MCF 10A (cell line): ENCODE results near the gene ZBTB9. TPM values are rescaled to one million over a fixed set of nuclear protein-coding genes. Genes with fewer than 3 reads are reported as not detected.

Experiments
- BruUV-seq: library from RNA; stranded (reverse); fragments of 400-500 nt; replicated peaks from 2 replicates; lab custom pipeline; 2021; lab: Mats Ljungman, UMichigan
- CTCF ChIA-PET: fragments of 300-600 bp; sonication (Branson Sonifier 250); formaldehyde crosslinking; extraction: SDS; loops from one replicate; lab custom pipeline; 2021; ENCODE audit warnings: antibody characterized with exemption, inconsistent platforms; lab: Yijun Ruan, JAX
- POLR2A ChIA-PET: fragments of 300-600, 350-650 bp; sonication (Branson Sonifier 250); formaldehyde crosslinking; extraction: SDS; loops from one replicate; lab custom pipeline; 2020; ENCODE audit warnings: antibody characterized with exemption, inconsistent platforms; lab: Yijun Ruan, JAX
- DNase-seq: peaks from one replicate; pipeline ENCODE4 v3.0.0-alpha.2; 2018; ENCODE audit not compliant: unreplicated experiment
- H3K27ac Mint-ChIP-seq: one replicate; pipeline ENCODE4 v1.8.0; 2022; ENCODE audit warnings: mild to moderate bottlenecking, low read depth, mixed read lengths; ENCODE audit not compliant: unreplicated experiment
- H3K27me3 Mint-ChIP-seq: one replicate; pipeline ENCODE4 v1.8.0; 2022; ENCODE audit warnings: mixed read lengths; ENCODE audit not compliant: insufficient read depth, unreplicated experiment
- H3K36me3 Mint-ChIP-seq: one replicate; pipeline ENCODE4 v1.8.0; 2022; ENCODE audit warnings: mild to moderate bottlenecking, moderate library complexity, mixed read lengths; ENCODE audit not compliant: insufficient read depth, unreplicated experiment
- H3K4me1 Mint-ChIP-seq: one replicate; pipeline ENCODE4 v1.8.0; 2022; ENCODE audit warnings: mixed read lengths; ENCODE audit not compliant: insufficient read depth, unreplicated experiment
- H3K4me3 Mint-ChIP-seq: one replicate; pipeline ENCODE4 v1.8.0; 2022; ENCODE audit warnings: mild to moderate bottlenecking, moderate library complexity, mixed read lengths; ENCODE audit not compliant: unreplicated experiment
- H3K9me3 Mint-ChIP-seq: one replicate; pipeline ENCODE4 v1.8.0; 2022; ENCODE audit warnings: mixed read lengths; ENCODE audit not compliant: unreplicated experiment
- intact Hi-C: fragments of 100-400 bp; cut with micrococcal nuclease; formaldehyde crosslinking; loops from 2 replicates; pipeline ENCODE4 v1.14.1; 2022
- total RNA-seq: library from RNA; stranded (reverse); gene quantifications from 2 replicates; pipeline ENCODE4 v1.2.3, GENCODE V29; 2022
- TF ChIP-seq, protein P1 (sequence below): fragments of 200-600 bp; IDR thresholded peaks from one replicate; pipeline ENCODE4 v1.8.0; 2022; ENCODE audit warnings: antibody characterized with exemption, mild to moderate bottlenecking; ENCODE audit not compliant: unreplicated experiment

The ZBTB9 gene
- total RNA-seq, 1 experiment from 2014 or later: 7.5 TPM

- ChIA-PET CTCF (interaction anchor here (0.7 kb wide), 2 partner anchors 90 to 517 kb away, joined by 3 to 4 read pairs; no protein-coding TSS in a partner anchor), POLR2A (interaction anchor here (0.5 to 6.7 kb wide), 11 partner anchors 15 to 612 kb away, joined by 3 to 35 read pairs (median 4); partner anchors contain the start of genes KIFC1, RPS18, VPS52 and ZBTB9)
- peak within 1 kb of the TSS; percentile 95 for H3K4me3 Mint-ChIP-seq
- intact Hi-C loops: loop anchor here (1.0 kb wide), 1 partner anchor 20 kb away; the partner anchor contains the start of gene KIFC1
- H3K4me1 Mint-ChIP-seq: peaks cover 30% of the 10 kb centered on the region
- H3K36me3 Mint-ChIP-seq: peaks cover 42% of the 10 kb centered on the region
- TF ChIP-seq, protein P1, sequence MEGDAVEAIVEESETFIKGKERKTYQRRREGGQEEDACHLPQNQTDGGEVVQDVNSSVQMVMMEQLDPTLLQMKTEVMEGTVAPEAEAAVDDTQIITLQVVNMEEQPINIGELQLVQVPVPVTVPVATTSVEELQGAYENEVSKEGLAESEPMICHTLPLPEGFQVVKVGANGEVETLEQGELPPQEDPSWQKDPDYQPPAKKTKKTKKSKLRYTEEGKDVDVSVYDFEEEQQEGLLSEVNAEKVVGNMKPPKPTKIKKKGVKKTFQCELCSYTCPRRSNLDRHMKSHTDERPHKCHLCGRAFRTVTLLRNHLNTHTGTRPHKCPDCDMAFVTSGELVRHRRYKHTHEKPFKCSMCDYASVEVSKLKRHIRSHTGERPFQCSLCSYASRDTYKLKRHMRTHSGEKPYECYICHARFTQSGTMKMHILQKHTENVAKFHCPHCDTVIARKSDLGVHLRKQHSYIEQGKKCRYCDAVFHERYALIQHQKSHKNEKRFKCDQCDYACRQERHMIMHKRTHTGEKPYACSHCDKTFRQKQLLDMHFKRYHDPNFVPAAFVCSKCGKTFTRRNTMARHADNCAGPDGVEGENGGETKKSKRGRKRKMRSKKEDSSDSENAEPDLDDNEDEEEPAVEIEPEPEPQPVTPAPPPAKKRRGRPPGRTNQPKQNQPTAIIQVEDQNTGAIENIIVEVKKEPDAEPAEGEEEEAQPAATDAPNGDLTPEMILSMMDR: peak; percentile 9
- TSS peak; percentile 31 for BruUV-seq
- H3K27me3 Mint-ChIP-seq: no peaks in the 10 kb centered on the region
- no peaks in the 10 kb centered on the region for H3K9me3 Mint-ChIP-seq
- DNase-seq: peak; percentile 82
- H3K27ac Mint-ChIP-seq: peak within 1 kb of the TSS; percentile 95
Measured at GRCh38 chr6:33410711-33411631, 43.4 kb upstream of the ZBTB9 start, which contains the start of gene PHF1. PHF1 (plus strand) TSS chr6:33411014; CDS start chr6:33412264, 1,250 bp downstream.

DNA sequence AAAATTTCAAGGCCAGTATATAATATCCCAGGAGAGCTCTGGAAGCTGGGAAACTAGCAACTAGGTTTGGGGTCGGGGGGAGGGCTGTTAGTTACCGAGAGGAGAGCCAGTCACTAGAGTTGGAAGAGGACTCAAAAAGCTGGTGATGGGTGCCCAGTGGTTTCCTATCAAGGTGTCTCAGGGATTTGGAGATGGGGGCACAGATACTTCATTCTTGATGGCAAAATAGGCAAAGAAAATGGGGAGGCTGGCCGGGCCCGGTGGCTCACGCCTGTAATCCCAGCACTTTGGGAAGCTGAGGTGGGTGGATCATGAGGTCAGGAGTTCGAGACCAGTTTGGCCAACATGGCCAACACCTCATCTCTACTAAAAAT, 42.8 kb upstream of the ZBTB9 start:
- peak overlapping the region; percentile 95 for H3K4me3 Mint-ChIP-seq
- CTCF ChIA-PET: interaction anchor here (0.7 to 1.0 kb wide), 5 partner anchors 21 to 517 kb away, joined by 3 to 4 read pairs (median 3); partner anchors contain the start of gene BAK1
- H3K36me3 Mint-ChIP-seq: peaks cover 46% of the 10 kb centered on the region
- TF ChIP-seq, protein P1: no peak
- intact Hi-C loops: no loop called here
- peaks cover 36% of the 10 kb centered on the region for H3K4me1 Mint-ChIP-seq
- no peaks in the 10 kb centered on the region for H3K27me3 Mint-ChIP-seq
- no TSS peak for BruUV-seq
- H3K27ac Mint-ChIP-seq: no peak overlapping the region
- H3K9me3 Mint-ChIP-seq: no peaks in the 10 kb centered on the region
- DNase-seq: no peak
- POLR2A ChIA-PET: interaction anchor here (0.7 to 6.7 kb wide), 3 partner anchors 14 to 612 kb away, joined by 3 to 35 read pairs (median 5); partner anchors contain the start of gene ZBTB9

DNA sequence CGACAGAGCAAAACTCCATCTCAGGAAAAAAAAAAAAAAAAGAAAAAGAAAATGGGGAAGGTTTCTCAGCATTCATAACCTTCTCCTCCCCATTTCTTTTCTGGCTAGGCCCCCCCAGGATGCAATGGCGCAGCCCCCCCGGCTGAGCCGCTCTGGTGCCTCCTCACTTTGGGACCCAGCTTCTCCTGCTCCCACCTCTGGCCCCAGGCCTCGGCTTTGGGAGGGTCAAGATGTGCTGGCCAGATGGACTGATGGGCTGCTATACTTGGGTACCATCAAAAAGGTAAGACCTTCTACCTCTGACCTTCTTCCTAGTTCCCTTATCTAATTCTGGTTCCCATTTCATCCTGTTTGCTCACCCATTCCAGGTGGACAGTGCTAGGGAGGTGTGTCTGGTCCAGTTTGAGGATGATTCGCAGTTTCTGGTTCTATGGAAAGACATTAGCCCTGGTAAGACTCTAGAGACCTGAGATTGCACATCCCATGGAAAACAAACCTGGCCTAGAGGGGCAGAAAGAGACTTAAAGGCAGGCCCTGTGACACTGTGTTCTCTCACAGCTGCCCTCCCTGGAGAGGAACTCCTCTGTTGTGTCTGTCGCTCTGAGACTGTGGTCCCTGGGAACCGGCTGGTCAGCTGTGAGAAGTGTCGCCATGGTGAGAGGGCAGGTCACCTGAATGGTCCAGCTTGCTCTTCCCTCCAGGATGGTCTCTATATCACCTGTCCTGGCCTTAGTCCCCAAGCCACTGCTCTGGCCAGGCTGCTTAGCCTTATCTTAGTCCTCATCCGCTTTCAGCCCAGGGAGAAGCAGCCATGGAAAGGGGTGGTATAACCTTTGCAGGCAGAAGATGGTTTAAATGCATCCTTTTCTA, 42.0 kb upstream of the ZBTB9 start:
- peaks cover 49% of the 10 kb centered on the region for H3K36me3 Mint-ChIP-seq
- BruUV-seq: no TSS peak
- H3K27ac Mint-ChIP-seq: no peak overlapping the region
- intact Hi-C loops: no loop called here
- H3K4me3 Mint-ChIP-seq: peak overlapping the region; percentile 95
- peaks cover 40% of the 10 kb centered on the region for H3K4me1 Mint-ChIP-seq
- H3K27me3 Mint-ChIP-seq: no peaks in the 10 kb centered on the region
- CTCF ChIA-PET: interaction anchor here (0.7 to 1.0 kb wide), 3 partner anchors 22 to 168 kb away, joined by 3 read pairs; partner anchors contain the start of gene BAK1
- POLR2A ChIA-PET: interaction anchor here (0.7 to 6.7 kb wide), 3 partner anchors 13 to 613 kb away, joined by 3 to 35 read pairs (median 5); partner anchors contain the start of gene ZBTB9
- TF ChIP-seq, protein P1: no peak
- H3K9me3 Mint-ChIP-seq: no peaks in the 10 kb centered on the region
- no peak for DNase-seq
